K562 (cell line): ENCODE measurements around the gene COPB2. TPM values are rescaled to one million over a fixed set of nuclear protein-coding genes. Genes with fewer than 3 reads are reported as not detected.

Experiments used
- CCNT2 ChIP-seq: IDR thresholded peaks from 2 replicates; pipeline ENCODE4 v1.6.1; 2011; ENCODE audit warnings: borderline replicate concordance, low read depth, mild to moderate bottlenecking, moderate library complexity, mixed read lengths, low read length; ENCODE audit not compliant: insufficient read length; ENCODE audit errors: extremely low read depth
- CEBPZ ChIP-seq: fragments of 150-350 bp; IDR thresholded peaks from 2 replicates; pipeline ENCODE4 v1.6.1; 2014; ENCODE audit warnings: low read depth, mild to moderate bottlenecking, low read length, borderline replicate concordance
- HNRNPK ChIP-seq: fragments of 200-400 bp; formaldehyde crosslinking; IDR thresholded peaks from one replicate; pipeline ENCODE4 v1.6.1; 2018; ENCODE audit warnings: mild to moderate bottlenecking, low read depth, low read length; ENCODE audit not compliant: poor library complexity, severe bottlenecking
- ILF3 ChIP-seq: fragments of 450-650 bp; IDR thresholded peaks from 2 replicates; pipeline ENCODE4 v1.6.1; 2018; ENCODE audit warnings: antibody characterized with exemption, mild to moderate bottlenecking, moderate library complexity, borderline replicate concordance
- MECOM ChIP-seq: fragments of 250-450 bp; sonication (Bioruptor Pico); IDR thresholded peaks from 2 replicates; pipeline ENCODE4 v1.8.0; 2022; ENCODE audit warnings: inconsistent platforms
- PHF20 ChIP-seq: fragments of 450-650 bp; IDR thresholded peaks from 2 replicates; pipeline ENCODE4 v1.6.1; 2018; ENCODE audit not compliant: partially characterized antibody
- PKNOX1 ChIP-seq: fragments of 450-650 bp; IDR thresholded peaks from 2 replicates; pipeline ENCODE4 v1.6.1; 2016
- RNF219 ChIP-seq: fragments of 250-450 bp; sonication (Bioruptor Pico); IDR thresholded peaks from 2 replicates; pipeline ENCODE4 v1.5.0; 2022; ENCODE audit warnings: mild to moderate bottlenecking
- SMARCB1 ChIP-seq: IDR thresholded peaks from 2 replicates; pipeline ENCODE4 v1.6.1; 2011; ENCODE audit warnings: improper control_type of control experiment, low read depth; ENCODE audit not compliant: insufficient read length
- SRSF1 ChIP-seq: fragments of 200-400 bp; formaldehyde crosslinking; IDR thresholded peaks from 2 replicates; pipeline ENCODE4 v1.6.1; 2017; ENCODE audit warnings: mild to moderate bottlenecking, low read depth, low read length, moderate library complexity
- ZNF316 ChIP-seq: fragments of 450-650 bp; IDR thresholded peaks from 2 replicates; pipeline ENCODE4 v1.6.1; 2016
- ZNF57 ChIP-seq: fragments of 450-650 bp; formaldehyde crosslinking; IDR thresholded peaks from 2 replicates; pipeline ENCODE4 v1.4.0; 2020; ENCODE audit warnings: mild to moderate bottlenecking, moderate library complexity
- polyA plus RNA-seq, 8 experiments: library from polyadenylated mRNA; depleted of rRNA in 4 of 8; stranded (reverse) in 5 of 8; unstranded in 3 of 8; fragments of >200 nt; fragmentation: Nextera tagmentation in 2 of 8; fragmentation: Illumina TruSeq in 1 of 8; extraction: Ambion mirVana in 2 of 8; extraction: Trizol in 1 of 8; gene quantifications; 2 replicates each; pipeline versions ENCODE4 v1.2.1 to v1.2.3, GENCODE V29; 2011 to 2014; ENCODE audit warnings: inconsistent platforms in 1 of 8, missing spikeins in 1 of 8
- total RNA-seq, 7 experiments: library from RNA; depleted of rRNA in 6 of 7; stranded (reverse); fragments of >200 nt in 6 of 7; fragmentation: Illumina TruSeq in 2 of 7; extraction: Trizol in 2 of 7; gene quantifications; 2 replicates each; pipeline versions ENCODE4 v1.2.1 to v1.2.3, GENCODE V29; 2011 to 2021; ENCODE audit warnings: low replicate concordance in 1 of 7

The COPB2 gene
- total and polyA plus RNA-seq, 9 of the 15 experiments (the other 6 are each of a cell fraction or from before 2014, with no cell fraction given) = 64.3 to 189 (median 130) TPM

- no peak for TF ChIP-seq PKNOX1
- no peak for TF ChIP-seq HNRNPK
- TF ChIP-seq SMARCB1 = no peak
- TF ChIP-seq SRSF1 = no peak
- TF ChIP-seq ZNF316 = no peak
- TF ChIP-seq ZNF57 = no peak
- TF ChIP-seq CEBPZ = no peak
- no peak for TF ChIP-seq ILF3
- TF ChIP-seq PHF20 = no peak
- TF ChIP-seq MECOM (CRISPR knock-in tag) = no peak
- no peak for TF ChIP-seq CCNT2
- TF ChIP-seq RNF219 (CRISPR knock-in tag) = no peak
- TF ChIP-seq, all 486 proteins: peak for 0
Observed at GRCh38 chr3:139323146-139323545, 66.3 kb downstream of the COPB2 start (continued).
